Measurements from ENCODE around the gene RASL12.

RASL12 gene

GRCh38 chr15:65091946-65092770 lies 24.4 kb upstream of the RASL12 start:
- H2BK15ac ChIP-seq (ENCODE audit: low read depth, poor library complexity, severe bottlenecking): no peak overlapping the region
- no peak overlapping the region for H4K8ac ChIP-seq (ENCODE audit: low read length)
- H3K27me3 ChIP-seq (ENCODE audit: control insufficient read depth in 1 of 2, insufficient read depth in 1 of 2, low read length in 2 of 2): peaks cover 7 to 8% of the 10 kb centered on the region in 2 experiments
- no peak overlapping the region for H2BK5ac ChIP-seq (ENCODE audit: low read depth, low read length, poor library complexity, severe bottlenecking)
- WGBS: 91% methylated on average over 12 of the region's 12 CpGs
- H3K9me3 ChIP-seq (ENCODE audit: control insufficient read depth, low read length): no peaks in the 10 kb centered on the region
- no peak for DNase-seq
- H2AK5ac ChIP-seq (ENCODE audit: low read length, severe bottlenecking): no peak overlapping the region
- H2AFZ ChIP-seq (ENCODE audit: low read depth, low read length): no peak overlapping the region
- no peak overlapping the region for H3K4me2 ChIP-seq (ENCODE audit: low read length, poor library complexity, severe bottlenecking)
- H3K27ac ChIP-seq (ENCODE audit: low read length, poor library complexity, severe bottlenecking): no peak overlapping the region
- no peak overlapping the region for H3K14ac ChIP-seq (ENCODE audit: low read length in 2 of 2)
- H2BK120ac ChIP-seq (ENCODE audit: low read depth, low read length): no peak overlapping the region
- peaks cover 9 to 24% of the 10 kb centered on the region in 2 experiments for H3K36me3 ChIP-seq (ENCODE audit: control insufficient read depth in 1 of 2, insufficient read depth in 2 of 2, low read depth in 1 of 2, low read length in 2 of 2)
- no peak overlapping the region for H4K91ac ChIP-seq (ENCODE audit: low read length)
- no peak overlapping the region for H3K4ac ChIP-seq (ENCODE audit: low read depth in 1 of 2, low read length in 2 of 2)
- no peak overlapping the region for H3K23ac ChIP-seq (ENCODE audit: low read length in 2 of 2)
- H3K79me1 ChIP-seq (replicated peaks; ENCODE audit: low read length, poor library complexity, severe bottlenecking): no peaks in the 10 kb centered on the region
- H3K4me1 ChIP-seq (ENCODE audit: control insufficient read depth, insufficient read depth, low read depth, low read length): peaks cover 31% of the 10 kb centered on the region
- no peak overlapping the region for H2BK12ac ChIP-seq (ENCODE audit: low read length in 2 of 2)
- H3K18ac ChIP-seq (ENCODE audit: low read depth in 1 of 2, low read length in 2 of 2): no peak overlapping the region
- no peak overlapping the region for H3K4me3 ChIP-seq (ENCODE audit: insufficient read depth in 1 of 2, low read depth in 1 of 2, low read length in 2 of 2)
- no peak overlapping the region for H3K9ac ChIP-seq (ENCODE audit: low read length)

- Histone ChIP-seq H3K4ac (ENCODE audit: low read depth in 1 of 2, low read length in 2 of 2) (no peak overlapping the region), H2BK5ac (ENCODE audit: low read depth, low read length, poor library complexity, severe bottlenecking) (no peak overlapping the region), H3K36me3 (ENCODE audit: control insufficient read depth in 1 of 2, insufficient read depth in 2 of 2, low read depth in 1 of 2, low read length in 2 of 2) (peaks cover 0 to 17% of the 10 kb centered on the region in 2 experiments), H4K8ac (ENCODE audit: low read length) (no peak overlapping the region), H3K4me3 (ENCODE audit: insufficient read depth in 1 of 2, low read depth in 1 of 2, low read length in 2 of 2) (no peak overlapping the region), H3K9ac (ENCODE audit: low read length) (no peak overlapping the region), H4K91ac (ENCODE audit: low read length) (no peak overlapping the region), H2BK15ac (ENCODE audit: low read depth, poor library complexity, severe bottlenecking) (no peak overlapping the region), H3K27me3 (ENCODE audit: control insufficient read depth in 1 of 2, insufficient read depth in 1 of 2, low read length in 2 of 2) (peaks cover 30 to 34% of the 10 kb centered on the region in 2 experiments), H2AFZ (ENCODE audit: low read depth, low read length) (no peak overlapping the region), H3K9me3 (ENCODE audit: control insufficient read depth, low read length) (no peaks in the 10 kb centered on the region), H3K4me2 (ENCODE audit: low read length, poor library complexity, severe bottlenecking) (no peak overlapping the region), H3K23ac (ENCODE audit: low read length in 2 of 2) (no peak overlapping the region), H3K4me1 (ENCODE audit: control insufficient read depth, insufficient read depth, low read depth, low read length) (peaks cover 16% of the 10 kb centered on the region), H2BK12ac (ENCODE audit: low read length in 2 of 2) (peak overlapping the region in 1 of 2 experiments; percentile 33), H2BK120ac (ENCODE audit: low read depth, low read length) (no peak overlapping the region), H2AK5ac (ENCODE audit: low read length, severe bottlenecking) (no peak overlapping the region), H3K27ac (ENCODE audit: low read length, poor library complexity, severe bottlenecking) (no peak overlapping the region), H3K14ac (ENCODE audit: low read length in 2 of 2) (no peak overlapping the region), H3K18ac (ENCODE audit: low read depth in 1 of 2, low read length in 2 of 2) (no peak overlapping the region), H3K79me1 (replicated peaks; ENCODE audit: low read length, poor library complexity, severe bottlenecking) (no peaks in the 10 kb centered on the region)
- WGBS: 95% methylated on average over 3 of the region's 5 CpGs
- DNase-seq: no peak
These were observed 21.5 kb upstream of the RASL12 start for GRCh38 chr15:65089206-65089824.

GRCh38 chr15:65088643-65089021 lies 20.8 kb upstream of the RASL12 start:
- Histone ChIP-seq H3K14ac (ENCODE audit: low read length in 2 of 2) (no peak overlapping the region), H3K9me3 (ENCODE audit: control insufficient read depth, low read length) (no peaks in the 10 kb centered on the region), H2BK15ac (ENCODE audit: low read depth, poor library complexity, severe bottlenecking) (no peak overlapping the region), H3K4me1 (ENCODE audit: control insufficient read depth, insufficient read depth, low read depth, low read length) (peaks cover 15% of the 10 kb centered on the region), H3K4me2 (ENCODE audit: low read length, poor library complexity, severe bottlenecking) (no peak overlapping the region), H4K91ac (ENCODE audit: low read length) (peak overlapping the region; percentile 35), H2BK120ac (ENCODE audit: low read depth, low read length) (no peak overlapping the region), H2BK5ac (ENCODE audit: low read depth, low read length, poor library complexity, severe bottlenecking) (no peak overlapping the region), H3K23ac (ENCODE audit: low read length in 2 of 2) (no peak overlapping the region), H3K79me1 (replicated peaks; ENCODE audit: low read length, poor library complexity, severe bottlenecking) (no peaks in the 10 kb centered on the region), H3K4ac (ENCODE audit: low read depth in 1 of 2, low read length in 2 of 2) (no peak overlapping the region), H3K27ac (ENCODE audit: low read length, poor library complexity, severe bottlenecking) (no peak overlapping the region), H3K4me3 (ENCODE audit: insufficient read depth in 1 of 2, low read depth in 1 of 2, low read length in 2 of 2) (no peak overlapping the region), H2BK12ac (ENCODE audit: low read length in 2 of 2) (no peak overlapping the region), H3K36me3 (ENCODE audit: control insufficient read depth in 1 of 2, insufficient read depth in 2 of 2, low read depth in 1 of 2, low read length in 2 of 2) (peaks cover 0 to 12% of the 10 kb centered on the region in 2 experiments), H2AFZ (ENCODE audit: low read depth, low read length) (no peak overlapping the region), H2AK5ac (ENCODE audit: low read length, severe bottlenecking) (no peak overlapping the region), H3K27me3 (ENCODE audit: control insufficient read depth in 1 of 2, insufficient read depth in 1 of 2, low read length in 2 of 2) (peaks cover 34 to 41% of the 10 kb centered on the region in 2 experiments), H4K8ac (ENCODE audit: low read length) (no peak overlapping the region), H3K18ac (ENCODE audit: low read depth in 1 of 2, low read length in 2 of 2) (no peak overlapping the region), H3K9ac (ENCODE audit: low read length) (no peak overlapping the region)
- DNase-seq: no peak
- 96% methylated on average over 5 of the region's 6 CpGs for WGBS

- Histone ChIP-seq H3K27ac (ENCODE audit: low read length, poor library complexity, severe bottlenecking) (no peak overlapping the region), H3K36me3 (ENCODE audit: control insufficient read depth in 1 of 2, insufficient read depth in 2 of 2, low read depth in 1 of 2, low read length in 2 of 2) (peaks cover 0 to 6% of the 10 kb centered on the region in 2 experiments), H3K14ac (ENCODE audit: low read length in 2 of 2) (no peak overlapping the region), H4K91ac (ENCODE audit: low read length) (peak overlapping the region; percentile 35), H2BK15ac (ENCODE audit: low read depth, poor library complexity, severe bottlenecking) (no peak overlapping the region), H2AFZ (ENCODE audit: low read depth, low read length) (no peak overlapping the region), H2BK120ac (ENCODE audit: low read depth, low read length) (no peak overlapping the region), H3K9ac (ENCODE audit: low read length) (no peak overlapping the region), H3K4me3 (ENCODE audit: insufficient read depth in 1 of 2, low read depth in 1 of 2, low read length in 2 of 2) (no peak overlapping the region), H3K4me1 (ENCODE audit: control insufficient read depth, insufficient read depth, low read depth, low read length) (peaks cover 17% of the 10 kb centered on the region), H3K18ac (ENCODE audit: low read depth in 1 of 2, low read length in 2 of 2) (no peak overlapping the region), H3K9me3 (ENCODE audit: control insufficient read depth, low read length) (no peaks in the 10 kb centered on the region), H3K4ac (ENCODE audit: low read depth in 1 of 2, low read length in 2 of 2) (no peak overlapping the region), H2BK5ac (ENCODE audit: low read depth, low read length, poor library complexity, severe bottlenecking) (no peak overlapping the region), H3K23ac (ENCODE audit: low read length in 2 of 2) (no peak overlapping the region), H3K79me1 (replicated peaks; ENCODE audit: low read length, poor library complexity, severe bottlenecking) (no peaks in the 10 kb centered on the region), H3K27me3 (ENCODE audit: control insufficient read depth in 1 of 2, insufficient read depth in 1 of 2, low read length in 2 of 2) (peaks cover 40 to 47% of the 10 kb centered on the region in 2 experiments), H2BK12ac (ENCODE audit: low read length in 2 of 2) (no peak overlapping the region), H2AK5ac (ENCODE audit: low read length, severe bottlenecking) (no peak overlapping the region), H4K8ac (ENCODE audit: low read length) (no peak overlapping the region), H3K4me2 (ENCODE audit: low read length, poor library complexity, severe bottlenecking) (no peak overlapping the region)
- WGBS: 94% methylated on average over 13 of the region's 13 CpGs
- DNase-seq: no peak
These were observed 20.3 kb upstream of the RASL12 start for GRCh38 chr15:65087873-65088642.
